HL-60 (cell line): ENCODE results near the gene TOGARAM2.
"Not testable (repeated sequence)": the region's sequence is repeated elsewhere in the genome, so short reads cannot be mapped to it uniquely, and the experiment has no call there.

Experiments used
- DNase-seq, 2 experiments: peaks; one replicate each; pipeline ENCODE4 v3.0.0-alpha.2; 2010 to 2020; ENCODE audit warnings: low read depth in 1 of 2, low spot score in 1 of 2
- H3K27ac ChIP-seq: fragments of 250-450 bp; sonication (Bioruptor Pico); replicated peaks from 2 replicates; pipeline ENCODE4 v1.5.1; 2020; ENCODE audit warnings: mild to moderate bottlenecking, moderate library complexity
- H3K27me3 ChIP-seq: fragments of 250-450 bp; sonication (Bioruptor Pico); 2 replicates; pipeline ENCODE4 v1.5.1; 2021; ENCODE audit warnings: mild to moderate bottlenecking, moderate library complexity; ENCODE audit not compliant: insufficient read depth, poor library complexity, severe bottlenecking
- H3K4me3 ChIP-seq: replicated peaks from 2 replicates; pipeline ENCODE4 v1.5.1; 2011; ENCODE audit warnings: mild to moderate bottlenecking, control low read depth, low read length; ENCODE audit not compliant: insufficient read depth
- CTCF ChIP-seq: IDR thresholded peaks from one replicate; pipeline ENCODE4 v1.5.1; 2011; ENCODE audit warnings: low read length, control low read depth, inconsistent platforms; ENCODE audit not compliant: insufficient read depth
- GABPA ChIP-seq: IDR thresholded peaks from 2 replicates; pipeline ENCODE4 v1.6.1; 2012; ENCODE audit warnings: low read depth
- POLR2AphosphoS5 ChIP-seq: IDR thresholded peaks from 2 replicates; pipeline ENCODE4 v1.6.1; 2012; ENCODE audit warnings: low read depth
- REST ChIP-seq: IDR thresholded peaks from 2 replicates; pipeline ENCODE4 v1.6.1; 2012; ENCODE audit warnings: low read depth; ENCODE audit not compliant: insufficient replicate concordance
- SPI1 ChIP-seq: IDR thresholded peaks from 2 replicates; pipeline ENCODE4 v1.6.1; 2012; ENCODE audit warnings: low read depth, mild to moderate bottlenecking, borderline replicate concordance

The TOGARAM2 gene

GRCh38 chr2:29080886-29081743 lies 100.0 kb downstream of the TOGARAM2 start:
- DNase-seq: peak; percentile 53 to 60
- TF ChIP-seq REST: no peak
- TF ChIP-seq SPI1: no peak
- TF ChIP-seq CTCF: no peak
- no peaks in the 10 kb centered on the region for H3K27me3 ChIP-seq
- no peak overlapping the region for H3K4me3 ChIP-seq
- no peak overlapping the region for H3K27ac ChIP-seq

- TF ChIP-seq POLR2AphosphoS5 (no peak), GABPA (no peak), CTCF (no peak), REST (no peak), SPI1 (no peak)
- Histone ChIP-seq H3K4me3 (no peak overlapping the region), H3K27ac (no peak overlapping the region), H3K27me3 (no peaks in the 10 kb centered on the region)
- DNase-seq: no peak
Measured at GRCh38 chr2:29082804-29083495, 101.9 kb downstream of the TOGARAM2 start.

GRCh38 chr2:29084554-29084953 lies 103.5 kb downstream of the TOGARAM2 start:
- H3K27ac ChIP-seq: no peak overlapping the region
- TF ChIP-seq GABPA: no peak
- DNase-seq: no peak
- no peaks in the 10 kb centered on the region for H3K27me3 ChIP-seq
- H3K4me3 ChIP-seq: no peak overlapping the region

GRCh38 chr2:29090311-29090710 lies 109.2 kb downstream of the TOGARAM2 start:
- not testable (repeated sequence) for DNase-seq, H3K27ac ChIP-seq, H3K4me3 ChIP-seq, H3K27me3 ChIP-seq
